HepG2 (cell line): Measurements from ENCODE around the gene PRPSAP2. TPM values are rescaled to one million over a fixed set of nuclear protein-coding genes. Genes with fewer than 3 reads are reported as not detected.

ENCODE experiments used
- ARNT ChIP-seq: fragments of 450-650 bp; IDR thresholded peaks from 2 replicates; pipeline ENCODE4 v1.6.1; 2017
- IRX3 ChIP-seq: sonication (generic); formaldehyde crosslinking; IDR thresholded peaks from 2 replicates; pipeline ENCODE4 v1.8.1; 2023; ENCODE audit warnings: mild to moderate bottlenecking, low read depth, missing genetic modification reagents, borderline replicate concordance
- MTA3 ChIP-seq: sonication (generic); formaldehyde crosslinking; IDR thresholded peaks from 2 replicates; pipeline ENCODE4 v1.4.0; 2020; ENCODE audit warnings: missing genetic modification reagents
- ONECUT2 ChIP-seq: sonication (generic); formaldehyde crosslinking; IDR thresholded peaks from 2 replicates; pipeline ENCODE4 v1.4.0; 2020; ENCODE audit warnings: missing genetic modification reagents
- RFX1 ChIP-seq: fragments of 450-650 bp; IDR thresholded peaks from 2 replicates; pipeline ENCODE4 v1.6.1; 2017
- SIX1 ChIP-seq: sonication (generic); formaldehyde crosslinking; IDR thresholded peaks from 2 replicates; pipeline ENCODE4 v1.4.0; 2020; ENCODE audit warnings: missing genetic modification reagents, borderline replicate concordance
- SMAD3 ChIP-seq: sonication (generic); formaldehyde crosslinking; IDR thresholded peaks from 2 replicates; pipeline ENCODE4 v1.4.0; 2020; ENCODE audit warnings: missing genetic modification reagents
- SP4 ChIP-seq: sonication (generic); formaldehyde crosslinking; IDR thresholded peaks from 2 replicates; pipeline ENCODE4 v1.8.1; 2023; ENCODE audit warnings: mild to moderate bottlenecking, missing genetic modification reagents
- TEF ChIP-seq: sonication (generic); formaldehyde crosslinking; IDR thresholded peaks from 2 replicates; pipeline ENCODE4 v1.5.0; 2020; ENCODE audit warnings: missing genetic modification reagents
- ZNF234 ChIP-seq: sonication (generic); formaldehyde crosslinking; conservative IDR thresholded peaks from 2 replicates; pipeline ENCODE4 v1.5.1; 2020; ENCODE audit warnings: mild to moderate bottlenecking, missing genetic modification reagents
- ZNF253 ChIP-seq: sonication (generic); formaldehyde crosslinking; IDR thresholded peaks from 2 replicates; pipeline ENCODE4 v1.8.0; 2022; ENCODE audit warnings: mild to moderate bottlenecking, missing genetic modification reagents, borderline replicate concordance
- ZNF704 ChIP-seq: sonication (generic); formaldehyde crosslinking; IDR thresholded peaks from 2 replicates; pipeline ENCODE4 v1.8.1; 2023; ENCODE audit warnings: mild to moderate bottlenecking, inconsistent platforms, moderate library complexity, missing genetic modification reagents, borderline replicate concordance
- ZNF75D ChIP-seq: sonication (generic); formaldehyde crosslinking; IDR thresholded peaks from 2 replicates; pipeline ENCODE4 v1.8.1; 2023; ENCODE audit warnings: missing genetic modification reagents, mild to moderate bottlenecking, borderline replicate concordance
- ZNF839 ChIP-seq: sonication (generic); formaldehyde crosslinking; IDR thresholded peaks from 2 replicates; pipeline ENCODE4 v1.4.0; 2020; ENCODE audit warnings: missing genetic modification reagents, mild to moderate bottlenecking, borderline replicate concordance
- ZSCAN12 ChIP-seq: sonication (generic); formaldehyde crosslinking; IDR thresholded peaks from 2 replicates; pipeline ENCODE4 v1.9.0; 2021; ENCODE audit warnings: mild to moderate bottlenecking, missing genetic modification reagents
- polyA plus RNA-seq, 8 experiments: library from polyadenylated mRNA; depleted of rRNA in 3 of 8; stranded (reverse) in 7 of 8; unstranded in 1 of 8; fragments of >200 nt; fragmentation: Illumina TruSeq in 4 of 8; extraction: Trizol in 4 of 8; gene quantifications; 2 replicates each; pipeline versions ENCODE4 v1.2.1 to v1.2.3, GENCODE V29; 2011 to 2016; ENCODE audit warnings: low read depth in 4 of 8, missing spikeins in 1 of 8, mixed read lengths in 1 of 8; ENCODE audit not compliant: insufficient read depth in 1 of 8
- total RNA-seq, 5 experiments: library from RNA; depleted of rRNA; stranded (reverse); fragments of >200 nt; fragmentation: Illumina TruSeq; extraction: Trizol; gene quantifications; 2 replicates each; pipeline ENCODE4 v1.2.3, GENCODE V29; 2016; ENCODE audit warnings: low read depth in 1 of 5
- TF ChIP-seq, protein P1 (sequence below): sonication (generic); formaldehyde crosslinking; IDR thresholded peaks from 2 replicates; pipeline ENCODE4 v1.5.0; 2020; ENCODE audit warnings: missing genetic modification reagents
- TF ChIP-seq, protein P2 (sequence below): sonication (generic); formaldehyde crosslinking; IDR thresholded peaks from 2 replicates; pipeline ENCODE4 v1.9.0; 2021; ENCODE audit warnings: missing genetic modification reagents, mild to moderate bottlenecking, borderline replicate concordance
- TF ChIP-seq, protein P3 (sequence below): sonication (generic); formaldehyde crosslinking; conservative IDR thresholded peaks from 2 replicates; pipeline ENCODE4 v1.4.0; 2020; ENCODE audit warnings: missing genetic modification reagents
- TF ChIP-seq, protein P4 (sequence below): sonication (generic); formaldehyde crosslinking; IDR thresholded peaks from 2 replicates; pipeline ENCODE4 v1.4.0; 2020; ENCODE audit warnings: mild to moderate bottlenecking, missing genetic modification reagents, borderline replicate concordance
- TF ChIP-seq, protein P5 (sequence below): sonication (generic); formaldehyde crosslinking; IDR thresholded peaks from 2 replicates; pipeline ENCODE4 v1.4.0; 2020; ENCODE audit warnings: missing genetic modification reagents; ENCODE audit errors: not compliant biosample characterization

Gene PRPSAP2
- total and polyA plus RNA-seq, 2 of the 13 experiments (the other 11 are each of a cell fraction or from before 2014, with no cell fraction given): 34.0 to 58.9 TPM

DNA sequence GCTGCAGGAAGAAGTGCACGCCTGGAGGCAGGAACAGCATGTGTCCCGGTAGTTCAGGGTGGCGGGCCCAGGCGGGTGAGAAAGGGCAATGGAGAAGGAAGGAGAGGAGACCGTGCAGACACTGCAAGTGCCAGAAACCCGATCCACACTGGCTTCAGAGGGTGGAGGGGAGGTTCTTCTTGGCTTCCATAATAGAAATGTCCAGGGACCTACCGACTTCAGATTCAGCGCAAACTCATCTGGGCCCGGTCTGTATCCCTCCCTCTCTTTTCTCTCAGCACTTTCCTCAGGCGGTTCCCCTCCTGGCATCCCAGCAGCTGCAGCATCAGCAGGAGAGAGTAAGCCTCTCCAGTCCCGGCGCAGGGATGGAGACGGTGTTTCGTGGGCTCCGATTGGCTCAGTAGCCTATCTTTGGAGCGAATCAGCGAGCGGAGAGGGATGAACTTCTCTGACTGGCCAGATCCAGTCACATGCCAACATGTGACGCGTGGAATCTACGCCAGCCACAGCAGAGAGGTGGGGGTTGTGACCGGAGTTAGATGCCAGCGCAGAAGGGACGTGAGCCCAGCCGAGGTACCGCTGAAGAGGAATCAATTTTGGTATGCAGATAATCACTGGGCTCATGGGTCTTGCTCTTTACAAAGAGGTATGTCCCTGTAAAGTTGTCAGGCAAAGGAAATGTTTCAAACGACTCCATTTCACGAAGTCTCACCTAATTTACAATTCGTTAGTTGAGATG is 1.9 kb upstream of the PRPSAP2 start (continued):
- TF ChIP-seq, protein P1, sequence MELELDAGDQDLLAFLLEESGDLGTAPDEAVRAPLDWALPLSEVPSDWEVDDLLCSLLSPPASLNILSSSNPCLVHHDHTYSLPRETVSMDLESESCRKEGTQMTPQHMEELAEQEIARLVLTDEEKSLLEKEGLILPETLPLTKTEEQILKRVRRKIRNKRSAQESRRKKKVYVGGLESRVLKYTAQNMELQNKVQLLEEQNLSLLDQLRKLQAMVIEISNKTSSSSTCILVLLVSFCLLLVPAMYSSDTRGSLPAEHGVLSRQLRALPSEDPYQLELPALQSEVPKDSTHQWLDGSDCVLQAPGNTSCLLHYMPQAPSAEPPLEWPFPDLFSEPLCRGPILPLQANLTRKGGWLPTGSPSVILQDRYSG (CRISPR knock-in tag): no peak
- TF ChIP-seq, protein P2, sequence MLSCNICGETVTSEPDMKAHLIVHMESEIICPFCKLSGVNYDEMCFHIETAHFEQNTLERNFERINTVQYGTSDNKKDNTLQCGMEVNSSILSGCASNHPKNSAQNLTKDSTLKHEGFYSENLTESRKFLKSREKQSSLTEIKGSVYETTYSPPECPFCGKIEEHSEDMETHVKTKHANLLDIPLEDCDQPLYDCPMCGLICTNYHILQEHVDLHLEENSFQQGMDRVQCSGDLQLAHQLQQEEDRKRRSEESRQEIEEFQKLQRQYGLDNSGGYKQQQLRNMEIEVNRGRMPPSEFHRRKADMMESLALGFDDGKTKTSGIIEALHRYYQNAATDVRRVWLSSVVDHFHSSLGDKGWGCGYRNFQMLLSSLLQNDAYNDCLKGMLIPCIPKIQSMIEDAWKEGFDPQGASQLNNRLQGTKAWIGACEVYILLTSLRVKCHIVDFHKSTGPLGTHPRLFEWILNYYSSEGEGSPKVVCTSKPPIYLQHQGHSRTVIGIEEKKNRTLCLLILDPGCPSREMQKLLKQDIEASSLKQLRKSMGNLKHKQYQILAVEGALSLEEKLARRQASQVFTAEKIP (CRISPR knock-in tag): no peak
- TF ChIP-seq ZNF253 (0 out of 2 replicates have a peak, but pooled peaks have one; percentile 17), ZNF75D (CRISPR knock-in tag) (no peak), ONECUT2 (CRISPR knock-in tag) (no peak), TEF (CRISPR knock-in tag) (0 out of 2 replicates have a peak, but pooled peaks have one; percentile 26), ZNF234 (CRISPR knock-in tag) (no peak), IRX3 (no peak), SMAD3 (CRISPR knock-in tag) (no peak; the same call in 1 of the 2 replicates), MTA3 (CRISPR knock-in tag) (no peak), SIX1 (CRISPR knock-in tag) (0 out of 2 replicates have a peak, but pooled peaks have one; percentile 12), ZSCAN12 (CRISPR knock-in tag) (no peak), ZNF704 (CRISPR knock-in tag) (0 out of 2 replicates have a peak, but pooled peaks have one; percentile 36), ZNF839 (CRISPR knock-in tag) (no peak), RFX1 (no peak), SP4 (peak; percentile 40; the same call in 1 of the 2 replicates), ARNT (no peak)
- TF ChIP-seq, protein P3, sequence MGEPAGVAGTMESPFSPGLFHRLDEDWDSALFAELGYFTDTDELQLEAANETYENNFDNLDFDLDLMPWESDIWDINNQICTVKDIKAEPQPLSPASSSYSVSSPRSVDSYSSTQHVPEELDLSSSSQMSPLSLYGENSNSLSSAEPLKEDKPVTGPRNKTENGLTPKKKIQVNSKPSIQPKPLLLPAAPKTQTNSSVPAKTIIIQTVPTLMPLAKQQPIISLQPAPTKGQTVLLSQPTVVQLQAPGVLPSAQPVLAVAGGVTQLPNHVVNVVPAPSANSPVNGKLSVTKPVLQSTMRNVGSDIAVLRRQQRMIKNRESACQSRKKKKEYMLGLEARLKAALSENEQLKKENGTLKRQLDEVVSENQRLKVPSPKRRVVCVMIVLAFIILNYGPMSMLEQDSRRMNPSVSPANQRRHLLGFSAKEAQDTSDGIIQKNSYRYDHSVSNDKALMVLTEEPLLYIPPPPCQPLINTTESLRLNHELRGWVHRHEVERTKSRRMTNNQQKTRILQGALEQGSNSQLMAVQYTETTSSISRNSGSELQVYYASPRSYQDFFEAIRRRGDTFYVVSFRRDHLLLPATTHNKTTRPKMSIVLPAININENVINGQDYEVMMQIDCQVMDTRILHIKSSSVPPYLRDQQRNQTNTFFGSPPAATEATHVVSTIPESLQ: no peak
- TF ChIP-seq, protein P4, sequence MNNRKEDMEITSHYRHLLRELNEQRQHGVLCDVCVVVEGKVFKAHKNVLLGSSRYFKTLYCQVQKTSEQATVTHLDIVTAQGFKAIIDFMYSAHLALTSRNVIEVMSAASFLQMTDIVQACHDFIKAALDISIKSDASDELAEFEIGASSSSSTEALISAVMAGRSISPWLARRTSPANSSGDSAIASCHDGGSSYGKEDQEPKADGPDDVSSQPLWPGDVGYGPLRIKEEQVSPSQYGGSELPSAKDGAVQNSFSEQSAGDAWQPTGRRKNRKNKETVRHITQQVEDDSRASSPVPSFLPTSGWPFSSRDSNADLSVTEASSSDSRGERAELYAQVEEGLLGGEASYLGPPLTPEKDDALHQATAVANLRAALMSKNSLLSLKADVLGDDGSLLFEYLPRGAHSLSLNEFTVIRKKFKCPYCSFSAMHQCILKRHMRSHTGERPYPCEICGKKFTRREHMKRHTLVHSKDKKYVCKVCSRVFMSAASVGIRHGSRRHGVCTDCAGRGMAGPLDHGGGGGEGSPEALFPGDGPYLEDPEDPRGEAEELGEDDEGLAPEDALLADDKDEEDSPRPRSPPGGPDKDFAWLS (CRISPR knock-in tag): no peak
- TF ChIP-seq, protein P5, sequence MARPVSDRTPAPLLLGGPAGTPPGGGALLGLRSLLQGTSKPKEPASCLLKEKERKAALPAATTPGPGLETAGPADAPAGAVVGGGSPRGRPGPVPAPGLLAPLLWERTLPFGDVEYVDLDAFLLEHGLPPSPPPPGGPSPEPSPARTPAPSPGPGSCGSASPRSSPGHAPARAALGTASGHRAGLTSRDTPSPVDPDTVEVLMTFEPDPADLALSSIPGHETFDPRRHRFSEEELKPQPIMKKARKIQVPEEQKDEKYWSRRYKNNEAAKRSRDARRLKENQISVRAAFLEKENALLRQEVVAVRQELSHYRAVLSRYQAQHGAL (CRISPR knock-in tag): peak; percentile 45
